Right lobe of liver (tissue), 6 donors: ENCODE results near the gene MYO7B. TPM values are rescaled to one million over a fixed set of nuclear protein-coding genes. Genes with fewer than 3 reads are reported as not detected.

Experiments
- ATAC-seq, 4 donors: fragments of 200-7000 bp; cut with Tn5 transposase; one replicate each; pipeline ENCODE4 v1.9.1; 2020; ENCODE audit warnings: mild to moderate bottlenecking in 4 of 4, moderate library complexity in 4 of 4
- DNase-seq, 3 donors: peaks; one replicate each; pipeline ENCODE4 v3.0.0-alpha.2; 2020
- H3K27ac ChIP-seq, 3 donors: fragments of 200-600 bp; one replicate each; pipeline ENCODE4 v1.8.0; 2022
- H3K27me3 ChIP-seq, 2 donors: fragments of 200-600 bp; one replicate each; pipeline ENCODE4 v1.8.0; 2022
- H3K36me3 ChIP-seq, 4 donors: fragments of 200-600 bp; sonication (generic) in 1 of 4; one replicate each; pipeline versions ENCODE4 v1.5.1 to v1.8.0; 2017 to 2022; ENCODE audit warnings: control low read depth in 1 of 4
- H3K4me1 ChIP-seq, 4 donors: fragments of 200-600 bp; sonication (generic) in 1 of 4; one replicate each; pipeline versions ENCODE4 v1.5.1 to v1.8.0; 2017 to 2022; ENCODE audit warnings: control low read depth in 1 of 4
- H3K4me3 ChIP-seq, 3 donors: fragments of 200-600 bp; one replicate each; pipeline ENCODE4 v1.8.0; 2022
- H3K9me3 ChIP-seq, 4 donors: fragments of 200-600 bp; sonication (generic) in 1 of 4; one replicate each; pipeline versions ENCODE4 v1.5.1 to v1.8.0; 2017 to 2022; ENCODE audit warnings: control low read depth in 1 of 4
- CTCF ChIP-seq, 4 donors: fragments of 200-600 bp in 3 of 4; fragments of 450-650 bp in 1 of 4; IDR thresholded peaks; one replicate each; pipeline versions ENCODE4 v1.5.1 to v1.8.0; 2016 to 2022; ENCODE audit warnings: antibody characterized with exemption in 4 of 4, mild to moderate bottlenecking in 2 of 4
- POLR2A ChIP-seq: fragments of 450-650 bp; IDR thresholded peaks from one replicate; pipeline ENCODE4 v1.6.1; 2017; ENCODE audit warnings: antibody characterized with exemption, mild to moderate bottlenecking
- WGBS: methylation state at CpG from one replicate; pipeline ENCODE4 v1.1.6; 2018; ENCODE audit warnings: low coverage, low lambda C conversion rate; ENCODE audit not compliant: insufficient coverage; ENCODE audit errors: missing lambda C conversion rate; 5-methylcytosine and 5-hydroxymethylcytosine counted together
- intact Hi-C, 2 donors: fragments of 100-400 bp; cut with DNase I; formaldehyde crosslinking; loops; one replicate each; pipeline versions ENCODE4 v1.11.2 to v1.14.1; 2022
- total RNA-seq, 6 experiments: library from RNA; depleted of rRNA in 2 of 6; stranded (reverse); fragments of >200 nt in 2 of 6; fragmentation: NEBNext Ultra II Directional in 3 of 6; extraction: Animal tissue kit (Norgen Biotek cat#: 25700) in 3 of 6; gene quantifications; one replicate each; pipeline versions ENCODE4 v1.1.0 to v1.2.4, GENCODE V29; 2016 to 2023
- donor health status: DM: no; HTN: yes; CAD: no.
- donor health status: DM: no; HTN: no; CAD: no.
- donor health status: DM: no; HTN: no; CAD: no.
- donor health status: DM: no; HTN: yes; CAD: no.
- donor health status: DM: no; HTN: yes; CAD: no.

Gene MYO7B
- total RNA-seq, 6 experiments from 2014 or later: 0.21 to 2.7 (median 0.37) TPM; not detected in 1

DNA sequence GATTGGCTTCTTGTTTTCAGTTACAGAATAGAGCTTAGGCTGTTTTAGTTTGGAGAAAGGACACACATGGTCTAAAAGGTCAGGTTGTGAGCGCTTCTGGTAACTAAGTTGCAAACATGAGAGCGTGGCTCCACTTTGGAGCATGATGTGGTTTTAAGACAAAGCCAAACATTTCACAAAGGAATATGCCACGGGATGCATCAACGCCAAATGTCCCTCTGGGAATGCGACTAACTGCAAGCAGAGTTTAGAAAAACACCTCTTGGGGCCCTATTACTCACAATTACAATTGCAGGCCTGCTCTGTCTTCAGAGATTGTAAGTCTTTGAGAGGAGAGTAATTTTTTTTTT, 25.4 kb downstream of the MYO7B start:
- 78% methylated on average over 3 of the region's 5 CpGs for WGBS
- intact Hi-C loops: no loop called here

DNA sequence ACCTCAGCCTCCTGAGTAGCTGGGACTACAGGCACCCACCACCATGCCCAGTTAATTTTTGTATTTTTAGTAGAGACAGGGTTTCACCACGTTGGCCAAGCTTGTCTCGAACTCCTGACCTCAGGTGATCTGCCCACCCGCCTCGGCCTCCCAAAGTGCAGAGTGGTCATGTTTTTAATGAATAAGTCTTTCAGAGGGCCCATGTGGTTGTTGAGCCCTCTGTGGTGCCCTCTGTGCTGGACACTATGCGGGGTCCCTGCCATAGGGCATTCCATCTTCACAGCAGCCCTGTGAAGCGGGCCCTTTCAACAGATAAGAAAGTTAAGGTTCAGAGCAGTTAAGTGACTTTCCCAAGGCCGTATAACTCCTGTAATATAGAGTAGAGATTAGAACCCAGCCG, 25.9 kb downstream of the MYO7B start:
- Histone ChIP-seq H3K9me3 (no peaks in the 10 kb centered on the region), H3K36me3 (no peaks in the 10 kb centered on the region), H3K4me1 (no peaks in the 10 kb centered on the region), H3K4me3 (no peak overlapping the region), H3K27ac (no peak overlapping the region), H3K27me3 (no peaks in the 10 kb centered on the region)
- 89% methylated on average over 8 of the region's 8 CpGs for WGBS
- DNase-seq (no peak), ATAC-seq (no peak)
- intact Hi-C loops: no loop called here
- TF ChIP-seq CTCF (IDR thresholded peaks at IDR 0.05) (no peak), POLR2A (no peak)

More for the DNA sequence above, 25.4 kb downstream of the MYO7B start:
- Histone ChIP-seq H3K4me3 (no peak overlapping the region), H3K36me3 (no peaks in the 10 kb centered on the region), H3K4me1 (no peaks in the 10 kb centered on the region), H3K27me3 (no peaks in the 10 kb centered on the region), H3K9me3 (no peaks in the 10 kb centered on the region), H3K27ac (no peak overlapping the region)
- no peak for TF ChIP-seq CTCF (IDR thresholded peaks at IDR 0.05)
- no peak for TF ChIP-seq POLR2A
- DNase-seq (peak in 1 of 3 donors; percentile 3), ATAC-seq (no peak)

GRCh38 chr2:127562936-127563335, 27.5 kb downstream of the MYO7B start:
- H3K4me3 ChIP-seq: no peak overlapping the region
- H3K27ac ChIP-seq: no peak overlapping the region
- ATAC-seq: peak in 3 of 4 donors; percentile 13 to 41 (median 23)
- no peaks in the 10 kb centered on the region for H3K4me1 ChIP-seq
- TF ChIP-seq CTCF (IDR thresholded peaks at IDR 0.05) (no peak), POLR2A (no peak)
- no peak for DNase-seq
- 47% methylated on average over 2 of the region's 2 CpGs for WGBS
- no peaks in the 10 kb centered on the region for H3K36me3 ChIP-seq
- no peaks in the 10 kb centered on the region for H3K27me3 ChIP-seq
- no peaks in the 10 kb centered on the region for H3K9me3 ChIP-seq
- intact Hi-C loops: no loop called here

GRCh38 chr2:127563458-127564428, 28.3 kb downstream of the MYO7B start:
- no peak overlapping the region for H3K27ac ChIP-seq

More at GRCh38 chr2:127563458-127564428, 28.3 kb downstream of the MYO7B start:
- DNase-seq (peak in 1 of 3 donors; percentile 28), ATAC-seq (peak in 3 of 4 donors; percentile 11 to 51 (median 39))
- Histone ChIP-seq H3K4me1 (no peaks in the 10 kb centered on the region), H3K9me3 (no peaks in the 10 kb centered on the region), H3K4me3 (no peak overlapping the region), H3K27me3 (no peaks in the 10 kb centered on the region), H3K36me3 (no peaks in the 10 kb centered on the region)
- intact Hi-C loops: no loop called here
- WGBS: 65% methylated on average over 6 of the region's 14 CpGs
- TF ChIP-seq CTCF (IDR thresholded peaks at IDR 0.05) (no peak), POLR2A (no peak)
